ENCODE results near the gene CELF4.

Gene CELF4

GRCh38 chr18:37391698-37392548, 173.7 kb downstream of the CELF4 start:
- Histone ChIP-seq H3K4me1 (no peaks in the 10 kb centered on the region; the same call in none of the 2 replicates), H3K36me3 (no peaks in the 10 kb centered on the region), H3K27me3 (no peaks in the 10 kb centered on the region), H3K4me3 (ENCODE audit: low read depth, low read length) (no peak overlapping the region), H3K9me3 (no peaks in the 10 kb centered on the region)
- no peak for TF ChIP-seq CTCF (IDR thresholded peaks at IDR 0.05; ENCODE audit: low read depth, low read length)
- no peak for DNase-seq

GRCh38 chr18:37391156-37391555, 174.4 kb downstream of the CELF4 start:
- no peak overlapping the region for H3K4me3 ChIP-seq (ENCODE audit: low read depth, low read length)
- H3K4me1 ChIP-seq: no peaks in the 10 kb centered on the region; the same call in none of the 2 replicates
- no peaks in the 10 kb centered on the region for H3K27me3 ChIP-seq
- TF ChIP-seq CTCF (IDR thresholded peaks at IDR 0.05; ENCODE audit: low read depth, low read length): no peak
- H3K9me3 ChIP-seq: no peaks in the 10 kb centered on the region
- DNase-seq: no peak
- no peaks in the 10 kb centered on the region for H3K36me3 ChIP-seq

- Histone ChIP-seq H3K36me3 (no peaks in the 10 kb centered on the region), H3K4me1 (no peaks in the 10 kb centered on the region; the same call in none of the 2 replicates), H3K9me3 (no peaks in the 10 kb centered on the region), H3K27me3 (no peaks in the 10 kb centered on the region), H3K4me3 (ENCODE audit: low read depth, low read length) (no peak overlapping the region)
- DNase-seq: no peak
- no peak for TF ChIP-seq CTCF (IDR thresholded peaks at IDR 0.05; ENCODE audit: low read depth, low read length)
Observed at GRCh38 chr18:37390687-37391086, 174.9 kb downstream of the CELF4 start.

GRCh38 chr18:37389684-37390368, 175.8 kb downstream of the CELF4 start:
- no peak for DNase-seq
- Histone ChIP-seq H3K9me3 (no peaks in the 10 kb centered on the region), H3K36me3 (no peaks in the 10 kb centered on the region), H3K4me1 (no peaks in the 10 kb centered on the region; the same call in none of the 2 replicates), H3K4me3 (ENCODE audit: low read depth, low read length) (no peak overlapping the region), H3K27me3 (no peaks in the 10 kb centered on the region)
- no peak for TF ChIP-seq CTCF (IDR thresholded peaks at IDR 0.05; ENCODE audit: low read depth, low read length)

GRCh38 chr18:37389041-37389440, 176.6 kb downstream of the CELF4 start:
- DNase-seq: no peak
- Histone ChIP-seq H3K4me3 (ENCODE audit: low read depth, low read length) (no peak overlapping the region), H3K9me3 (no peaks in the 10 kb centered on the region), H3K36me3 (no peaks in the 10 kb centered on the region), H3K4me1 (no peaks in the 10 kb centered on the region; the same call in none of the 2 replicates), H3K27me3 (no peaks in the 10 kb centered on the region)
- no peak for TF ChIP-seq CTCF (IDR thresholded peaks at IDR 0.05; ENCODE audit: low read depth, low read length)

GRCh38 chr18:37388413-37388812, 177.2 kb downstream of the CELF4 start:
- H3K27me3 ChIP-seq: no peaks in the 10 kb centered on the region
- no peak for TF ChIP-seq CTCF (IDR thresholded peaks at IDR 0.05; ENCODE audit: low read depth, low read length)

More at GRCh38 chr18:37388413-37388812, 177.2 kb downstream of the CELF4 start:
- Histone ChIP-seq H3K9me3 (no peaks in the 10 kb centered on the region), H3K4me3 (ENCODE audit: low read depth, low read length) (no peak overlapping the region), H3K36me3 (no peaks in the 10 kb centered on the region), H3K4me1 (no peaks in the 10 kb centered on the region; the same call in none of the 2 replicates)
- no peak for DNase-seq
